Liver (tissue), 9 donors: Measurements from ENCODE around the gene MPPE1. TPM values are rescaled to one million over a fixed set of nuclear protein-coding genes. Genes with fewer than 3 reads are reported as not detected.

Experiments used
- DNase-seq: peaks from one replicate; pipeline ENCODE4 v3.0.0-alpha.2; 2017; ENCODE audit warnings: low spot score
- H3K27ac ChIP-seq, 2 donors: one replicate each; pipeline ENCODE4 v1.7.0; 2013; ENCODE audit warnings: inconsistent platforms in 2 of 2, low read length in 2 of 2, control low read depth in 1 of 2, low read depth in 1 of 2, mild to moderate bottlenecking in 1 of 2
- H3K27me3 ChIP-seq, 4 donors: one replicate each; pipeline versions ENCODE4 v1.6.1 to v1.7.0; 2013; ENCODE audit warnings: low read length in 3 of 4, inconsistent platforms in 1 of 4, mild to moderate bottlenecking in 1 of 4, moderate library complexity in 1 of 4; ENCODE audit not compliant: control insufficient read depth in 4 of 4, insufficient read depth in 4 of 4
- H3K36me3 ChIP-seq, 4 donors: one replicate each; pipeline versions ENCODE4 v1.6.1 to v1.7.0; 2013; ENCODE audit warnings: low read length in 3 of 4, mild to moderate bottlenecking in 3 of 4, low read depth in 1 of 4, moderate library complexity in 1 of 4; ENCODE audit not compliant: control insufficient read depth in 4 of 4, insufficient read depth in 3 of 4
- H3K4me1 ChIP-seq, 4 donors: one replicate each; pipeline versions ENCODE4 v1.6.1 to v1.7.0; 2013; ENCODE audit warnings: low read length in 3 of 4, mild to moderate bottlenecking in 3 of 4, moderate library complexity in 1 of 4; ENCODE audit not compliant: control insufficient read depth in 4 of 4, insufficient read depth in 4 of 4
- H3K4me3 ChIP-seq, 3 donors: one replicate each; pipeline versions ENCODE4 v1.6.1 to v1.7.0; 2013; ENCODE audit warnings: low read length in 3 of 3, control low read depth in 1 of 3, low read depth in 1 of 3, mild to moderate bottlenecking in 1 of 3
- H3K9ac ChIP-seq, 2 donors: one replicate each; pipeline ENCODE4 v1.7.0; 2013; ENCODE audit warnings: low read length in 2 of 2, mild to moderate bottlenecking in 2 of 2, moderate library complexity in 2 of 2, control low read depth in 1 of 2, low read depth in 1 of 2
- H3K9me3 ChIP-seq, 4 donors: one replicate each; pipeline versions ENCODE4 v1.6.1 to v1.7.0; 2013; ENCODE audit warnings: low read length in 3 of 4; ENCODE audit not compliant: control insufficient read depth in 4 of 4
- ATF3 ChIP-seq: IDR thresholded peaks from 2 replicates; pipeline ENCODE4 v1.6.1; 2016; ENCODE audit warnings: antibody characterized with exemption
- EGR1 ChIP-seq, 2 donors: IDR thresholded peaks; 2 replicates each; pipeline ENCODE4 v1.6.1; 2016 to 2018; ENCODE audit warnings: antibody characterized with exemption in 2 of 2, low read depth in 2 of 2
- FOXA1 ChIP-seq: IDR thresholded peaks from 2 replicates; pipeline ENCODE4 v1.6.1; 2016; ENCODE audit warnings: antibody characterized with exemption
- FOXA2 ChIP-seq: IDR thresholded peaks from 2 replicates; pipeline ENCODE4 v1.6.1; 2016; ENCODE audit warnings: antibody characterized with exemption
- GABPA ChIP-seq, 2 donors: IDR thresholded peaks in 1 of 2; conservative IDR thresholded peaks in 1 of 2; 2 replicates each; pipeline ENCODE4 v1.6.1; 2016; ENCODE audit warnings: antibody characterized with exemption in 2 of 2, mild to moderate bottlenecking in 1 of 2, moderate library complexity in 1 of 2
- HNF4A ChIP-seq, 2 donors: conservative IDR thresholded peaks; 2 replicates each; pipeline ENCODE4 v1.6.1; 2016; ENCODE audit warnings: antibody characterized with exemption in 2 of 2, mild to moderate bottlenecking in 2 of 2
- HNF4G ChIP-seq: IDR thresholded peaks from 2 replicates; pipeline ENCODE4 v1.6.1; 2016; ENCODE audit warnings: antibody characterized with exemption
- JUND ChIP-seq, 2 donors: IDR thresholded peaks; 2 replicates each; pipeline ENCODE4 v1.6.1; 2016; ENCODE audit warnings: antibody characterized with exemption in 2 of 2
- NR2F2 ChIP-seq: IDR thresholded peaks from 2 replicates; pipeline ENCODE4 v1.6.1; 2016; ENCODE audit warnings: antibody characterized with exemption
- RAD21 ChIP-seq, 2 donors: IDR thresholded peaks; 2 replicates each; pipeline ENCODE4 v1.6.1; 2016; ENCODE audit warnings: antibody characterized with exemption in 2 of 2, mild to moderate bottlenecking in 2 of 2
- REST ChIP-seq: IDR thresholded peaks from 2 replicates; pipeline ENCODE4 v1.6.1; 2016; ENCODE audit warnings: antibody characterized with exemption, mild to moderate bottlenecking
- RXRA ChIP-seq, 2 donors: IDR thresholded peaks; 2 replicates each; pipeline ENCODE4 v1.6.1; 2017 to 2018; ENCODE audit warnings: antibody characterized with exemption in 2 of 2, mild to moderate bottlenecking in 1 of 2
- SP1 ChIP-seq: IDR thresholded peaks from 2 replicates; pipeline ENCODE4 v1.6.1; 2018; ENCODE audit warnings: antibody characterized with exemption, mild to moderate bottlenecking
- TAF1 ChIP-seq: conservative IDR thresholded peaks from 2 replicates; pipeline ENCODE4 v1.6.1; 2016; ENCODE audit warnings: antibody characterized with exemption, mild to moderate bottlenecking
- YY1 ChIP-seq: IDR thresholded peaks from 2 replicates; pipeline ENCODE4 v1.6.1; 2016; ENCODE audit warnings: antibody characterized with exemption, mild to moderate bottlenecking
- WGBS: extraction: QIAGEN DNeasy Blood & Tissue Kit; methylation state at CpG from one replicate; pipeline ENCODE4 v1.1.7; 2013; 5-methylcytosine and 5-hydroxymethylcytosine counted together
- polyA plus RNA-seq, 2 donors: library from polyadenylated mRNA; stranded (reverse) in 1 of 2; unstranded in 1 of 2; fragments of 200-250 nt in 1 of 2; fragments of >200 nt in 1 of 2; fragmentation: Nextera tagmentation in 1 of 2; extraction: Ambion mirVana in 1 of 2; gene quantifications; one replicate each; pipeline versions ENCODE4 v1.2.1 to v1.2.3, GENCODE V29; 2013 to 2015
- total RNA-seq, 2 donors: library from RNA; depleted of rRNA; stranded (reverse); fragments of >200 nt; gene quantifications; one replicate each; pipeline ENCODE4 v1.2.3, GENCODE V29; 2014
- TF ChIP-seq, protein P1 (sequence below): IDR thresholded peaks from 2 replicates; pipeline ENCODE4 v1.6.1; 2016; ENCODE audit warnings: antibody characterized with exemption
- TF ChIP-seq, protein P2 (sequence below): fragments of 150-350 bp; IDR thresholded peaks from 2 replicates; pipeline ENCODE4 v1.5.1; 2017; ENCODE audit warnings: improper control_type of control experiment, low read depth, low read length; ENCODE audit not compliant: missing input control
- donor health status: healthy.
- donor health status: healthy.
- donor health status: healthy.
- donor health status: healthy.
- donor health status: healthy.

Gene MPPE1
- total and polyA plus RNA-seq, 4 donors = 9.8 to 31.6 (median 26.1) TPM

- no peak for DNase-seq
- TF ChIP-seq, protein P1, sequence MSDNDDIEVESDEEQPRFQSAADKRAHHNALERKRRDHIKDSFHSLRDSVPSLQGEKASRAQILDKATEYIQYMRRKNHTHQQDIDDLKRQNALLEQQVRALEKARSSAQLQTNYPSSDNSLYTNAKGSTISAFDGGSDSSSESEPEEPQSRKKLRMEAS = no peak
- no peak for TF ChIP-seq FOXA1
- Histone ChIP-seq H3K27me3 (no peaks in the 10 kb centered on the region), H3K36me3 (no peaks in the 10 kb centered on the region), H3K27ac (no peak overlapping the region), H3K9ac (no peak overlapping the region), H3K9me3 (no peaks in the 10 kb centered on the region), H3K4me3 (no peak overlapping the region), H3K4me1 (peaks cover 0 to 23% (median 11%) of the 10 kb centered on the region in 4 donors)
- 78% methylated on average over 4 of the region's 4 CpGs for WGBS
These were observed 60.3 kb downstream of the MPPE1 start for GRCh38 chr18:11847811-11848210.

DNA sequence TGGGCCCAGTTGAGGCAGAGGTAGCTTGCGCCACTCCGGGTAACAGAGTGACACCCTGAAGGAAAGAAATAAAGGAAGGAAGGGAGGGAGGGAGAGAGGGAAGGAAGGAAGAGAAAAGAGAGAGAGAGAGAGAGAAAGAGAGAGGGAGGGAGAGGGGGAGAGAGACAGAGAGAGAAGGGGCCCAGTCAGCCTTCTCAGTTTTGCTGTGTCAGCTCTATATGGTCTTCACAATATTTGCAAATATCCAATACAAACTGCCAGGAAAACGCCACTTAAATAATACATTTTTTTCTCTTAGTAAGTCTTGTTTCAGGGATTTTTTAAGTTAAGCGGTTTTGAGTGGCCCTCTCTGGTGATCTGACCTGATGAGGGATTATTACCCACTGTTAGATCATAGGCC, 62.5 kb downstream of the MPPE1 start:
- 88% methylated on average over 4 of the region's 4 CpGs for WGBS

More for the DNA sequence above, 62.5 kb downstream of the MPPE1 start:
- peaks cover 0 to 11% (median 3%) of the 10 kb centered on the region in 4 donors for H3K4me1 ChIP-seq
- no peak overlapping the region for H3K27ac ChIP-seq
- H3K4me3 ChIP-seq = no peak overlapping the region
- H3K9me3 ChIP-seq = no peaks in the 10 kb centered on the region
- no peak for DNase-seq
- H3K36me3 ChIP-seq = no peaks in the 10 kb centered on the region
- no peak for TF ChIP-seq RAD21 (IDR thresholded peaks at IDR 0.05)
- TF ChIP-seq TAF1 = no peak
- TF ChIP-seq, protein P2, sequence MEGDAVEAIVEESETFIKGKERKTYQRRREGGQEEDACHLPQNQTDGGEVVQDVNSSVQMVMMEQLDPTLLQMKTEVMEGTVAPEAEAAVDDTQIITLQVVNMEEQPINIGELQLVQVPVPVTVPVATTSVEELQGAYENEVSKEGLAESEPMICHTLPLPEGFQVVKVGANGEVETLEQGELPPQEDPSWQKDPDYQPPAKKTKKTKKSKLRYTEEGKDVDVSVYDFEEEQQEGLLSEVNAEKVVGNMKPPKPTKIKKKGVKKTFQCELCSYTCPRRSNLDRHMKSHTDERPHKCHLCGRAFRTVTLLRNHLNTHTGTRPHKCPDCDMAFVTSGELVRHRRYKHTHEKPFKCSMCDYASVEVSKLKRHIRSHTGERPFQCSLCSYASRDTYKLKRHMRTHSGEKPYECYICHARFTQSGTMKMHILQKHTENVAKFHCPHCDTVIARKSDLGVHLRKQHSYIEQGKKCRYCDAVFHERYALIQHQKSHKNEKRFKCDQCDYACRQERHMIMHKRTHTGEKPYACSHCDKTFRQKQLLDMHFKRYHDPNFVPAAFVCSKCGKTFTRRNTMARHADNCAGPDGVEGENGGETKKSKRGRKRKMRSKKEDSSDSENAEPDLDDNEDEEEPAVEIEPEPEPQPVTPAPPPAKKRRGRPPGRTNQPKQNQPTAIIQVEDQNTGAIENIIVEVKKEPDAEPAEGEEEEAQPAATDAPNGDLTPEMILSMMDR = no peak
- no peak for TF ChIP-seq FOXA2
- TF ChIP-seq SP1 = no peak
- no peak for TF ChIP-seq ATF3
- no peak for TF ChIP-seq GABPA (IDR thresholded peaks at IDR 0.05 in 1 of 2, conservative IDR thresholded peaks at IDR 0.05 in 1 of 2)
- no peak for TF ChIP-seq NR2F2
- no peak for TF ChIP-seq YY1
- no peak for TF ChIP-seq EGR1 (IDR thresholded peaks at IDR 0.05; ENCODE audit: low read depth in 2 of 2)
- TF ChIP-seq REST = no peak
- no peak for TF ChIP-seq HNF4G
- TF ChIP-seq, protein P1 = no peak
- TF ChIP-seq JUND (IDR thresholded peaks at IDR 0.05) = no peak
- TF ChIP-seq RXRA (IDR thresholded peaks at IDR 0.05) = no peak
- TF ChIP-seq HNF4A (conservative IDR thresholded peaks at IDR 0.05) = no peak
- H3K27me3 ChIP-seq = no peaks in the 10 kb centered on the region
- H3K9ac ChIP-seq = no peak overlapping the region
